HepG2 (cell line): Measurements from ENCODE around the gene KAZN. TPM values are rescaled to one million over a fixed set of nuclear protein-coding genes. Genes with fewer than 3 reads are reported as not detected.

Source experiments
- ATAC-seq: fragments of 200-7000 bp; cut with Tn5 transposase; 3 replicates; pipeline ENCODE4 v1.9.1; 2020; ENCODE audit warnings: mild to moderate bottlenecking, moderate library complexity
- BruUV-seq: library from RNA; stranded (reverse); fragments of 400-500 nt; replicated peaks from 2 replicates; lab custom pipeline; 2021; lab: Mats Ljungman, UMichigan
- CTCF ChIA-PET: fragments of 300-600 bp; formaldehyde crosslinking; extraction: SDS; loops from one replicate; lab custom pipeline; 2021; ENCODE audit warnings: low total read pairs, inconsistent platforms, low intra/inter-chr PET ratio; lab: Yijun Ruan, JAX
- POLR2A ChIA-PET: fragments of 350-600 bp; sonication (Branson Sonifier 250); formaldehyde crosslinking; loops from one replicate; lab custom pipeline; 2020; ENCODE audit warnings: antibody characterized with exemption, inconsistent platforms; lab: Yijun Ruan, JAX
- DNase-seq: peaks from one replicate; pipeline ENCODE4 v3.0.0-alpha.2; 2015; ENCODE audit warnings: low spot score
- FAIRE-seq: peaks from 3 replicates; lab custom pipeline; 2011; peaks lifted over from hg19 to GRCh38; lab: Jason Lieb, UNC
- H2AFZ ChIP-seq: one replicate; pipeline ENCODE4 v1.6.1; 2011; ENCODE audit warnings: low read length, inconsistent platforms
- H3K27ac ChIP-seq: fragments of 300-600 bp; 3 replicates; pipeline ENCODE4 v1.8.0; 2011; ENCODE audit warnings: mixed run types, mild to moderate bottlenecking, mixed read lengths, low read length, inconsistent platforms; ENCODE audit not compliant: insufficient read depth; ENCODE audit errors: extremely low read length
- H3K27me3 ChIP-seq, 2 experiments: fragments of 200-600 bp in 1 of 2; 2 replicates in 1 of 2; 3 replicates in 1 of 2; pipeline versions ENCODE4 v1.6.0 to v1.8.0; 2011; ENCODE audit warnings: low read length in 2 of 2, mild to moderate bottlenecking in 2 of 2, moderate library complexity in 2 of 2, inconsistent platforms in 1 of 2; ENCODE audit not compliant: insufficient read depth in 2 of 2, control insufficient read depth in 1 of 2
- H3K36me3 ChIP-seq, 2 experiments: fragments of 200-600 bp in 1 of 2; replicated peaks in 1 of 2; 2 replicates in 1 of 2; 3 replicates in 1 of 2; pipeline versions ENCODE4 v1.5.1 to v1.8.0; 2011; ENCODE audit warnings: low read length in 2 of 2, inconsistent platforms in 1 of 2; ENCODE audit not compliant: insufficient read depth in 2 of 2, control insufficient read depth in 1 of 2
- H3K4me1 ChIP-seq: 2 replicates; pipeline ENCODE4 v1.5.1; 2012; ENCODE audit warnings: low read length, inconsistent platforms; ENCODE audit not compliant: insufficient read depth
- H3K4me2 ChIP-seq: 2 replicates; pipeline ENCODE4 v1.6.0; 2011; ENCODE audit warnings: low read depth, low read length, inconsistent platforms
- H3K4me3 ChIP-seq, 3 experiments: fragments of 200-600 bp in 1 of 3; sonication (generic), shearing (Covaris generic) in 1 of 3; replicated peaks in 1 of 3; 2 replicates each; pipeline ENCODE4 v1.5.1; 2011 to 2016; ENCODE audit warnings: low read length in 3 of 3, inconsistent platforms in 2 of 3, low read depth in 2 of 3, mild to moderate bottlenecking in 2 of 3, control low read depth in 1 of 3, mixed read lengths in 1 of 3; ENCODE audit not compliant: insufficient read depth in 1 of 3
- H3K79me2 ChIP-seq: one replicate; pipeline ENCODE4 v1.6.1; 2011; ENCODE audit warnings: low read length, inconsistent platforms; ENCODE audit not compliant: insufficient read depth
- H3K9ac ChIP-seq: 2 replicates; pipeline ENCODE4 v1.6.0; 2011; ENCODE audit warnings: mild to moderate bottlenecking, low read depth, low read length, inconsistent platforms; ENCODE audit not compliant: insufficient read depth
- H3K9me3 ChIP-seq: 2 replicates; pipeline ENCODE4 v1.5.1; 2012; ENCODE audit warnings: mild to moderate bottlenecking, low read length
- H4K20me1 ChIP-seq: 2 replicates; pipeline ENCODE4 v1.6.0; 2011; ENCODE audit warnings: inconsistent platforms, mild to moderate bottlenecking, low read length, moderate library complexity; ENCODE audit not compliant: insufficient read depth
- HES4 ChIP-seq: sonication (generic); formaldehyde crosslinking; IDR thresholded peaks from 2 replicates; pipeline ENCODE4 v1.9.0; 2021; ENCODE audit warnings: mild to moderate bottlenecking, missing genetic modification reagents, borderline replicate concordance
- HOXA3 ChIP-seq: sonication (generic); formaldehyde crosslinking; IDR thresholded peaks from 2 replicates; pipeline ENCODE4 v1.5.0; 2020; ENCODE audit warnings: missing genetic modification reagents
- KAT7 ChIP-seq: IDR thresholded peaks from 2 replicates; pipeline ENCODE4 v1.6.1; 2018; ENCODE audit warnings: borderline replicate concordance, missing compliant biosample characterization
- KDM3A ChIP-seq: IDR thresholded peaks from 2 replicates; pipeline ENCODE4 v1.6.1; 2018; ENCODE audit warnings: low read depth, missing compliant biosample characterization
- KLF15 ChIP-seq: sonication (generic); formaldehyde crosslinking; IDR thresholded peaks from 2 replicates; pipeline ENCODE4 v1.8.1; 2023; ENCODE audit warnings: borderline replicate concordance, mild to moderate bottlenecking, inconsistent platforms, missing genetic modification reagents, mixed read lengths
- MXD4 ChIP-seq: IDR thresholded peaks from 2 replicates; pipeline ENCODE4 v1.6.1; 2016; ENCODE audit warnings: mild to moderate bottlenecking, missing biosample characterization, missing genetic modification reagents
- PBX2 ChIP-seq: IDR thresholded peaks from 2 replicates; pipeline ENCODE4 v1.6.1; 2016; ENCODE audit warnings: control low read depth
- SALL1 ChIP-seq: sonication (generic); formaldehyde crosslinking; IDR thresholded peaks from 2 replicates; pipeline ENCODE4 v1.8.0; 2022; ENCODE audit warnings: mild to moderate bottlenecking, missing genetic modification reagents
- TFE3 ChIP-seq: IDR thresholded peaks from 2 replicates; pipeline ENCODE4 v1.6.1; 2016
- ZNF232 ChIP-seq: sonication (generic); formaldehyde crosslinking; IDR thresholded peaks from 2 replicates; pipeline ENCODE4 v1.4.0; 2020; ENCODE audit warnings: missing genetic modification reagents, borderline replicate concordance
- ZNF614 ChIP-seq: IDR thresholded peaks from 2 replicates; pipeline ENCODE4 v1.6.1; 2018; ENCODE audit warnings: missing biosample characterization, missing genetic modification reagents, inconsistent platforms, borderline replicate concordance
- WGBS: methylation state at CpG from one replicate; pipeline ENCODE4 v1.1.6; 2017; ENCODE audit warnings: low lambda C conversion rate; 5-methylcytosine and 5-hydroxymethylcytosine counted together
- in situ Hi-C: cut with HindIII; loops from 2 replicates; pipeline ENCODE4 v1.10.0; 2017; ENCODE audit warnings: low pct_unique_long_range_greater_than_20kb; ENCODE audit not compliant: extremely low pct_ligation_motif_present
- intact Hi-C: fragments of 100-400 bp; cut with micrococcal nuclease; formaldehyde crosslinking; loops from one replicate; pipeline ENCODE4 v1.10.0; 2022; ENCODE audit not compliant: unreplicated experiment
- polyA plus RNA-seq, 8 experiments: library from polyadenylated mRNA; depleted of rRNA in 3 of 8; stranded (reverse) in 7 of 8; unstranded in 1 of 8; fragments of >200 nt; fragmentation: Illumina TruSeq in 4 of 8; extraction: Trizol in 4 of 8; gene quantifications; 2 replicates each; pipeline versions ENCODE4 v1.2.1 to v1.2.3, GENCODE V29; 2011 to 2016; ENCODE audit warnings: low read depth in 4 of 8, missing spikeins in 1 of 8, mixed read lengths in 1 of 8; ENCODE audit not compliant: insufficient read depth in 1 of 8
- total RNA-seq, 5 experiments: library from RNA; depleted of rRNA; stranded (reverse); fragments of >200 nt; fragmentation: Illumina TruSeq; extraction: Trizol; gene quantifications; 2 replicates each; pipeline ENCODE4 v1.2.3, GENCODE V29; 2016; ENCODE audit warnings: low read depth in 1 of 5

The KAZN gene
- total and polyA plus RNA-seq, 2 of the 13 experiments (the other 11 are each of a cell fraction or from before 2014, with no cell fraction given), result 10.4 to 13.5 TPM

GRCh38 chr1:14777516-14778506 lies 179.3 kb downstream of the KAZN start:
- in situ Hi-C loops, result loop anchor here (5.0 kb wide), 1 partner anchor 269 kb away; no protein-coding TSS in a partner anchor
- ATAC-seq (no peak), FAIRE-seq (no peak), DNase-seq (no peak)
- Histone ChIP-seq H3K79me2 (no peaks in the 10 kb centered on the region), H2AFZ (no peak overlapping the region), H3K4me2 (no peak overlapping the region), H3K27me3 (peaks cover 0 to 26% of the 10 kb centered on the region in 2 experiments; a peak in 2 of 5 replicates), H3K9ac (no peak overlapping the region), H3K9me3 (no peaks in the 10 kb centered on the region), H3K4me1 (no peaks in the 10 kb centered on the region), H3K4me3 (no peak overlapping the region), H3K27ac (no peak overlapping the region), H3K36me3 (no peaks in the 10 kb centered on the region), H4K20me1 (no peaks in the 10 kb centered on the region)
- WGBS, result 6% methylated on average over 11 of the region's 11 CpGs
- ChIA-PET POLR2A (no interaction called here), CTCF (interaction anchor here (1.6 to 2.4 kb wide), 2 partner anchors 269 to 322 kb away, joined by 4 to 16 read pairs; no protein-coding TSS in a partner anchor)
- TF ChIP-seq ZNF614 (CRISPR knock-in tag), result no peak
- TF ChIP-seq MXD4, result no peak
- no peak for TF ChIP-seq KDM3A (CRISPR knock-in tag)
- TF ChIP-seq PBX2 (CRISPR knock-in tag), result no peak
- TF ChIP-seq HES4 (CRISPR knock-in tag), result no peak
- no peak for TF ChIP-seq ZNF232 (CRISPR knock-in tag)
- no peak for TF ChIP-seq KLF15 (CRISPR knock-in tag)
- TF ChIP-seq HOXA3 (CRISPR knock-in tag), result no peak
- TF ChIP-seq SALL1 (CRISPR knock-in tag), result no peak
- TF ChIP-seq KAT7 (CRISPR knock-in tag), result no peak
- no peak for TF ChIP-seq TFE3
- no TSS peak for BruUV-seq
- intact Hi-C loops, result no loop called here
